ENCODE measurements around the gene AXIN1. TPM values are rescaled to one million over a fixed set of nuclear protein-coding genes. Genes with fewer than 3 reads are reported as not detected.

Gene AXIN1
- total and polyA plus RNA-seq, 9 of the 15 experiments (the other 6 are each of a cell fraction or from before 2014, with no cell fraction given), result 0.42 to 58.0 (median 25.9) TPM

DNA sequence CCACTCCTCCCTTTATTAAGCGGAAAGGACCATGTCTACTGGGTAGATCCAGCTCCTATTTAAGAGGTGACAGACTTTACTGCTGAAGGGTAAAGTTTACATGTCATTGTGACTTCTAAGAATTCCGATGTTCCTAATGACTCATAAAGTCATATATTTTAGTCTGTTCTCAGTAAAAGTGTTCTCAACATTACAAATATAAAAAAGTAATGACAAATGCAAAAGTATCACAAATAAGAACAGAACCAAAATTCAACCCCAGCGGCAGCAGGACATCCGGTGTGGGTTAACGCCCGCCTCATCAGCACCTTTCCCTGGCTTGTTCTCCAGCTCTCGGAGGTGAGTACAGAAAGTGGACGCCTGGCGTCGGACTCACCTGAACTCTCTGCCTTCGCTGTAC, 6.8 kb downstream of the AXIN1 start (continued):
- TF ChIP-seq, protein P1, sequence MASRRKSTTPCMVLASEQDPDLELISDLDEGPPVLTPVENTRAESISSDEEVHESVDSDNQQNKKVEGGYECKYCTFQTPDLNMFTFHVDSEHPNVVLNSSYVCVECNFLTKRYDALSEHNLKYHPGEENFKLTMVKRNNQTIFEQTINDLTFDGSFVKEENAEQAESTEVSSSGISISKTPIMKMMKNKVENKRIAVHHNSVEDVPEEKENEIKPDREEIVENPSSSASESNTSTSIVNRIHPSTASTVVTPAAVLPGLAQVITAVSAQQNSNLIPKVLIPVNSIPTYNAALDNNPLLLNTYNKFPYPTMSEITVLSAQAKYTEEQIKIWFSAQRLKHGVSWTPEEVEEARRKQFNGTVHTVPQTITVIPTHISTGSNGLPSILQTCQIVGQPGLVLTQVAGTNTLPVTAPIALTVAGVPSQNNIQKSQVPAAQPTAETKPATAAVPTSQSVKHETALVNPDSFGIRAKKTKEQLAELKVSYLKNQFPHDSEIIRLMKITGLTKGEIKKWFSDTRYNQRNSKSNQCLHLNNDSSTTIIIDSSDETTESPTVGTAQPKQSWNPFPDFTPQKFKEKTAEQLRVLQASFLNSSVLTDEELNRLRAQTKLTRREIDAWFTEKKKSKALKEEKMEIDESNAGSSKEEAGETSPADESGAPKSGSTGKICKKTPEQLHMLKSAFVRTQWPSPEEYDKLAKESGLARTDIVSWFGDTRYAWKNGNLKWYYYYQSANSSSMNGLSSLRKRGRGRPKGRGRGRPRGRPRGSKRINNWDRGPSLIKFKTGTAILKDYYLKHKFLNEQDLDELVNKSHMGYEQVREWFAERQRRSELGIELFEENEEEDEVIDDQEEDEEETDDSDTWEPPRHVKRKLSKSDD (conservative IDR thresholded peaks at IDR 0.05; ENCODE audit: low read length), result no peak

DNA sequence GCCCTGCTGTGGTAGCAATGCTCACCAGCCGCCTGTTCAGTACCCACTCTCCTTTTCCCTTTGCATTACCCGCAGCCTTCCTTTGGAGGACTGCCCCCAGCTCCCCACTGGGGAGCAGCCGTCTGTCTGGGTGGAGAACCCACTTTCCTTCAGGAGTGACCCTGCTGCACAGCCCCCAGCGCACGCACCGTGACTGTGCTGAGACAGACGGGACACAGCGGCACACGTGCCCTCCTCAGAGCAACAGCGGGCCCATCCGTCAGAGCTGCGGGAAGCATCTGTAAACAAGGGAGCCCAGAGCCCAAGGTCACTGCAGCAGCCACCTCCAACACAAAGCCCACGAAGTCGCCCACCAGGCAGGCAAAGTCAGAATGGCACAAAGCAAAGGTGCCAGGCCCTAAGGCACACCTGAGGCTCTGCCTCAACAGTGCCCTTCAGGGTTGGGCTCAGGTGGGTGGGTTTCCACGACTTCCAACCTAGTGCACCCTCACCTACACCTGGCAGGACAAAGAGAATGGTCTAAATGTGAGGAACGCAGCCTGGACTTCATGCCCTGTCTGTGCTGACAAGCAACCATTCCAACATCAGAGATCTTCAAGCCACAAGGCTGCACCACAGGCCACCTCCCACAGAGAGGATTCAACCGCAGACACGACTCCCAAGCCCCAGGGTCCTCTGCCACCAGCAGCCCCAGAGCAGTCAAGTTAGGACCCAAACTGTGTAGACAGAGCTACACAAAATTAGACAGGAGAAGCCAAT, 9.9 kb downstream of the AXIN1 start:
- FAIRE-seq, result no peak
- peaks cover 96% of the 10 kb centered on the region for H3K79me2 ChIP-seq (ENCODE audit: control insufficient read depth, insufficient read depth, low read length)
- in situ Hi-C loops (cut with MboI), result no loop called here
- no TSS peak for BruUV-seq (replicated peaks)
- no peak overlapping the region for H3K4me3 ChIP-seq
- H3K4me1 ChIP-seq (replicated peaks in 1 of 2; ENCODE audit: control insufficient read depth in 2 of 2, insufficient read depth in 2 of 2, low read length in 2 of 2), result peaks cover 18 to 41% of the 10 kb centered on the region in 2 experiments; a peak in 4 of 5 replicates
- TF ChIP-seq HDAC6 (IDR thresholded peaks at IDR 0.05; ENCODE audit: low read depth, low read length), result no peak
- no peak for TF ChIP-seq FOXJ2 (tag; IDR thresholded peaks at IDR 0.05)
- no peak for TF ChIP-seq MYC (IDR thresholded peaks at IDR 0.05; ENCODE audit: low read depth, low read length)
- no peak for TF ChIP-seq MYC (CRISPR knock-in tag; IDR thresholded peaks at IDR 0.05; ENCODE audit: borderline replicate concordance, low read depth)
- TF ChIP-seq SMC3 (conservative IDR thresholded peaks at IDR 0.05; ENCODE audit: insufficient read depth, low read depth, low read length), result 0 out of 2 replicates have a peak, but pooled peaks have one; percentile 2
- TF ChIP-seq POLR2G (IDR thresholded peaks at IDR 0.05; ENCODE audit: low read depth, low read length), result peak; percentile 49; the same call in 1 of the 2 replicates
- no peak for TF ChIP-seq ZNF507 (tag; conservative IDR thresholded peaks at IDR 0.05)
- TF ChIP-seq, protein P2, sequence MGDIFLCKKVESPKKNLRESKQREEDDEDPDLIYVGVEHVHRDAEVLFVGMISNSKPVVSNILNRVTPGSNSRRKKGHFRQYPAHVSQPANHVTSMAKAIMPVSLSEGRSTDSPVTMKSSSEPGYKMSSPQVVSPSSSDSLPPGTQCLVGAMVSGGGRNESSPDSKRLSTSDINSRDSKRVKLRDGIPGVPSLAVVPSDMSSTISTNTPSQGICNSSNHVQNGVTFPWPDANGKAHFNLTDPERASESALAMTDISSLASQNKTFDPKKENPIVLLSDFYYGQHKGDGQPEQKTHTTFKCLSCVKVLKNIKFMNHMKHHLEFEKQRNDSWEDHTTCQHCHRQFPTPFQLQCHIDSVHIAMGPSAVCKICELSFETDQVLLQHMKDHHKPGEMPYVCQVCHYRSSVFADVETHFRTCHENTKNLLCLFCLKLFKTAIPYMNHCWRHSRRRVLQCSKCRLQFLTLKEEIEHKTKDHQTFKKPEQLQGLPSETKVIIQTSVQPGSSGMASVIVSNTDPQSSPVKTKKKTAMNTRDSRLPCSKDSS (IDR thresholded peaks at IDR 0.05; ENCODE audit: low read depth, partially characterized antibody), result no peak
- peak; percentile 35; the same call in 1 of the 2 replicates for TF ChIP-seq RBFOX2 (IDR thresholded peaks at IDR 0.05; ENCODE audit: low read depth, low read length)
- no peak for TF ChIP-seq GABPA (tag; conservative IDR thresholded peaks at IDR 0.05; ENCODE audit: low read depth)
- TF ChIP-seq, protein P3, sequence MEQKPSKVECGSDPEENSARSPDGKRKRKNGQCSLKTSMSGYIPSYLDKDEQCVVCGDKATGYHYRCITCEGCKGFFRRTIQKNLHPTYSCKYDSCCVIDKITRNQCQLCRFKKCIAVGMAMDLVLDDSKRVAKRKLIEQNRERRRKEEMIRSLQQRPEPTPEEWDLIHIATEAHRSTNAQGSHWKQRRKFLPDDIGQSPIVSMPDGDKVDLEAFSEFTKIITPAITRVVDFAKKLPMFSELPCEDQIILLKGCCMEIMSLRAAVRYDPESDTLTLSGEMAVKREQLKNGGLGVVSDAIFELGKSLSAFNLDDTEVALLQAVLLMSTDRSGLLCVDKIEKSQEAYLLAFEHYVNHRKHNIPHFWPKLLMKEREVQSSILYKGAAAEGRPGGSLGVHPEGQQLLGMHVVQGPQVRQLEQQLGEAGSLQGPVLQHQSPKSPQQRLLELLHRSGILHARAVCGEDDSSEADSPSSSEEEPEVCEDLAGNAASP (IDR thresholded peaks at IDR 0.05), result no peak
- no peak overlapping the region for H3K4me2 ChIP-seq (ENCODE audit: insufficient read depth, low read length)
- WGBS (ENCODE audit: insufficient coverage, low coverage, missing lambda C conversion rate), result 89% methylated on average over 15 of the region's 18 CpGs
- peak in 1 of 4 experiments; percentile 11 for DNase-seq (ENCODE audit: extremely low read depth in 1 of 4, low spot score in 3 of 4)
- peak overlapping the region; percentile 28; the same call in 1 of the 3 replicates for H3K27ac ChIP-seq (ENCODE audit: extremely low read depth, low read depth, low read length)
- H3K9me1 ChIP-seq (ENCODE audit: control insufficient read depth, insufficient read depth, low read length), result peaks cover 3% of the 10 kb centered on the region
- H3K27me3 ChIP-seq (ENCODE audit: control insufficient read depth in 2 of 2, insufficient read depth in 2 of 2, low read length in 2 of 2), result no peaks in the 10 kb centered on the region
- H4K20me1 ChIP-seq (replicated peaks; ENCODE audit: control insufficient read depth, insufficient read depth, low read length), result peaks cover 22% of the 10 kb centered on the region
- peak overlapping the region in 1 of 2 experiments; percentile 61; a peak in 2 of 4 replicates for H3K9ac ChIP-seq (ENCODE audit: insufficient read depth in 1 of 2, low read depth in 2 of 2, low read length in 2 of 2)
- intact Hi-C loops (cut with micrococcal nuclease), result no loop called here
- H3K36me3 ChIP-seq (ENCODE audit: control insufficient read depth, insufficient read depth, low read length), result peaks cover 63% of the 10 kb centered on the region
- ATAC-seq, result no peak
- H2AFZ ChIP-seq (ENCODE audit: low read depth, low read length), result no peak overlapping the region
- CTCF ChIA-PET (ENCODE audit: low intra/inter-chr PET ratio), result no interaction called here
- POLR2A ChIA-PET, result interaction anchor here (0.5 to 1.8 kb wide), 5 partner anchors 9 to 103 kb away, joined by 3 to 12 read pairs (median 3); no protein-coding TSS in a partner anchor
- H3K9me3 ChIP-seq (replicated peaks; ENCODE audit: control insufficient read depth, insufficient read depth, low read depth, low read length), result 0 out of 2 replicates have a peak, but pooled peaks cover 1% of the 10 kb centered on the region

Data from K562 (cell line).